GM20431 (cell line): ENCODE measurements around the gene GAGE12D.
"Not testable (repeated sequence)": the region's sequence is repeated elsewhere in the genome, so short reads cannot be mapped to it uniquely, and the experiment has no call there.

Experiments used
- in situ Hi-C: fragments of 300-500 bp; cut with MseI, MboI; formaldehyde crosslinking; loops from one replicate; pipeline ENCODE4 v1.15.0; 2020; ENCODE audit warnings: low sequenced_read_pairs; ENCODE audit not compliant: unreplicated experiment

The GAGE12D gene, protein sequence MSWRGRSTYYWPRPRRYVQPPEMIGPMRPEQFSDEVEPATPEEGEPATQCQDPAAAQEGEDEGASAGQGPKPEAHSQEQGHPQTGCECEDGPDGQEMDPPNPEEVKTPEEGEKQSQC

DNA sequence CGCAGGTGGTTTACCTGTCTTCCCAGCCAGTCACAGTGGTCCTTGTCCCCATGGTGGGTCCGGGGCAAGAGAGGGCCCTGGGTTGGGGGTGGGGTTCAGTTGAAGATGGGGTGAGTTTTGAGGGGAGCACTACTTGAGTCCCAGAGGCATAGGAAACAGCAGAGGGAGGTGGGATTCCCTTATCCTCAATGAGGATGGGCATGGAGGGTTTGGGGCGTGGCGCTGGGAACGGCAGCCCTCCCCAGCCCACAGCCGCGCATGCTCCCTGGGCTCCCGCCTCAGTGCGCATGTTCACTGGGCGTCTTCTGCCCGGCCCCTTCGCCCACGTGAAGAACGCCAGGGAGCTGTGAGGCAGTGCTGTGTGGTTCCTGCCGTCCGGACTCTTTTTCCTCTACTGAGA is at the start of gene GAGE12D:
Gene GAGE12D (plus strand): TSS at position 301 of the 400 bp plus-strand sequence. CDS start 1,155 bp downstream, outside the sequence.
- in situ Hi-C loops: not testable (repeated sequence)

DNA sequence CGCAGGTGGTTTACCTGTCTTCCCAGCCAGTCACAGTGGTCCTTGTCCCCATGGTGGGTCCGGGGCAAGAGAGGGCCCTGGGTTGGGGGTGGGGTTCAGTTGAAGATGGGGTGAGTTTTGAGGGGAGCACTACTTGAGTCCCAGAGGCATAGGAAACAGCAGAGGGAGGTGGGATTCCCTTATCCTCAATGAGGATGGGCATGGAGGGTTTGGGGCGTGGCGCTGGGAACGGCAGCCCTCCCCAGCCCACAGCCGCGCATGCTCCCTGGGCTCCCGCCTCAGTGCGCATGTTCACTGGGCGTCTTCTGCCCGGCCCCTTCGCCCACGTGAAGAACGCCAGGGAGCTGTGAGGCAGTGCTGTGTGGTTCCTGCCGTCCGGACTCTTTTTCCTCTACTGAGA is 9.7 kb upstream of the GAGE12D start, which contains the start of gene GAGE12C:
Gene GAGE12C (plus strand): TSS at position 301 of the 400 bp plus-strand sequence. CDS start 1,155 bp downstream, outside the sequence.
- in situ Hi-C loops: not testable (repeated sequence)

DNA sequence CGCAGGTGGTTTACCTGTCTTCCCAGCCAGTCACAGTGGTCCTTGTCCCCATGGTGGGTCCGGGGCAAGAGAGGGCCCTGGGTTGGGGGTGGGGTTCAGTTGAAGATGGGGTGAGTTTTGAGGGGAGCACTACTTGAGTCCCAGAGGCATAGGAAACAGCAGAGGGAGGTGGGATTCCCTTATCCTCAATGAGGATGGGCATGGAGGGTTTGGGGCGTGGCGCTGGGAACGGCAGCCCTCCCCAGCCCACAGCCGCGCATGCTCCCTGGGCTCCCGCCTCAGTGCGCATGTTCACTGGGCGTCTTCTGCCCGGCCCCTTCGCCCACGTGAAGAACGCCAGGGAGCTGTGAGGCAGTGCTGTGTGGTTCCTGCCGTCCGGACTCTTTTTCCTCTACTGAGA is 9.5 kb downstream of the GAGE12D start, which contains the start of gene GAGE12E:
Gene GAGE12E (plus strand): TSS at position 301 of the 400 bp plus-strand sequence. CDS start 1,155 bp downstream, outside the sequence.
- in situ Hi-C loops: not testable (repeated sequence)

DNA sequence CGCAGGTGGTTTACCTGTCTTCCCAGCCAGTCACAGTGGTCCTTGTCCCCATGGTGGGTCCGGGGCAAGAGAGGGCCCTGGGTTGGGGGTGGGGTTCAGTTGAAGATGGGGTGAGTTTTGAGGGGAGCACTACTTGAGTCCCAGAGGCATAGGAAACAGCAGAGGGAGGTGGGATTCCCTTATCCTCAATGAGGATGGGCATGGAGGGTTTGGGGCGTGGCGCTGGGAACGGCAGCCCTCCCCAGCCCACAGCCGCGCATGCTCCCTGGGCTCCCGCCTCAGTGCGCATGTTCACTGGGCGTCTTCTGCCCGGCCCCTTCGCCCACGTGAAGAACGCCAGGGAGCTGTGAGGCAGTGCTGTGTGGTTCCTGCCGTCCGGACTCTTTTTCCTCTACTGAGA is 19.0 kb downstream of the GAGE12D start, which contains the start of gene GAGE12F:
Gene GAGE12F (plus strand): TSS at position 301 of the 400 bp plus-strand sequence. CDS start 1,155 bp downstream, outside the sequence.
- in situ Hi-C loops: not testable (repeated sequence)

DNA sequence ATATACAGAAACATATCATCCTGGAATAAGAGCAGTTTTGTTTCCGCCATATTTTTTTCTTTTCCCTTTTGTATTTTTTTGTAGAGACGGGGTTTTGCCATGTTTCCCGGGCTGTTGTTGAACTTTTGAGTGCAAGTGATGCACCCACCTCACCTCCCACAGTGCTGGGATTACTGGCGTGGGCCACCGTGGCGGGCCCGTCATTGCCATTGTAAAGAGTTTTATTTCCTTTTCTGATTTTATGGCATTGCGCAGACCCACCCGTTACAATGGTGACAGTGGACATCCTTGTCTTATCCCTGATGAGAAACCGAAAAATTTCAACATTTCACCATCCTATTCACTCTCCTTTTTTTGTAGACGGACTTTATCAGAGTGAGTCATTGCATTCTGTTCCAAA is 27.2 kb downstream of the GAGE12D start:
- in situ Hi-C loops: not testable (repeated sequence)

DNA sequence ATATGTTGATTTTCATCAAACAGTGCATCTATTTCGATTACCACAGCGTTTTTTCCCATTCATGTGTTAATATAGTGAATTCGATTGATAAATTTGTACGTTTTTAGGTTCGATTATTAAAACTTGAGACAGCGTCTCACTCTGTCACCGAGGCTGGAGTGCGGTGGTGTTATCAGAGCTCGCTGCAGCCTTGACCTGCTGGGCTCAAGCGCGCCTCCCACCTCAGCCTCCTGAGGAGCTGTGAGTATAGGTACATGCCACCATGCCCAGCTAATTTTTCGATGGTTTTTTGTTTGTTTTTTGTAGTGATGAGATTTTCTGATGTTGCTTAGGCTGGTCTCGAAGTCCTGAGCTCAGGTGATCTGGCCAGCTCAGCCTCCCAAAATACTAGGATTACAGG is 27.6 kb downstream of the GAGE12D start:
- in situ Hi-C loops: not testable (repeated sequence)

DNA sequence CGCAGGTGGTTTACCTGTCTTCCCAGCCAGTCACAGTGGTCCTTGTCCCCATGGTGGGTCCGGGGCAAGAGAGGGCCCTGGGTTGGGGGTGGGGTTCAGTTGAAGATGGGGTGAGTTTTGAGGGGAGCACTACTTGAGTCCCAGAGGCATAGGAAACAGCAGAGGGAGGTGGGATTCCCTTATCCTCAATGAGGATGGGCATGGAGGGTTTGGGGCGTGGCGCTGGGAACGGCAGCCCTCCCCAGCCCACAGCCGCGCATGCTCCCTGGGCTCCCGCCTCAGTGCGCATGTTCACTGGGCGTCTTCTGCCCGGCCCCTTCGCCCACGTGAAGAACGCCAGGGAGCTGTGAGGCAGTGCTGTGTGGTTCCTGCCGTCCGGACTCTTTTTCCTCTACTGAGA is 28.6 kb downstream of the GAGE12D start, which contains the start of gene GAGE12G:
Gene GAGE12G (plus strand): TSS at position 301 of the 400 bp plus-strand sequence. CDS start 1,155 bp downstream, outside the sequence.
- in situ Hi-C loops: not testable (repeated sequence)

DNA sequence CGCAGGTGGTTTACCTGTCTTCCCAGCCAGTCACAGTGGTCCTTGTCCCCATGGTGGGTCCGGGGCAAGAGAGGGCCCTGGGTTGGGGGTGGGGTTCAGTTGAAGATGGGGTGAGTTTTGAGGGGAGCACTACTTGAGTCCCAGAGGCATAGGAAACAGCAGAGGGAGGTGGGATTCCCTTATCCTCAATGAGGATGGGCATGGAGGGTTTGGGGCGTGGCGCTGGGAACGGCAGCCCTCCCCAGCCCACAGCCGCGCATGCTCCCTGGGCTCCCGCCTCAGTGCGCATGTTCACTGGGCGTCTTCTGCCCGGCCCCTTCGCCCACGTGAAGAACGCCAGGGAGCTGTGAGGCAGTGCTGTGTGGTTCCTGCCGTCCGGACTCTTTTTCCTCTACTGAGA is 38.1 kb downstream of the GAGE12D start, which contains the start of gene GAGE12H:
Gene GAGE12H (plus strand): TSS at position 301 of the 400 bp plus-strand sequence. CDS start 1,155 bp downstream, outside the sequence.
- in situ Hi-C loops: not testable (repeated sequence)

DNA sequence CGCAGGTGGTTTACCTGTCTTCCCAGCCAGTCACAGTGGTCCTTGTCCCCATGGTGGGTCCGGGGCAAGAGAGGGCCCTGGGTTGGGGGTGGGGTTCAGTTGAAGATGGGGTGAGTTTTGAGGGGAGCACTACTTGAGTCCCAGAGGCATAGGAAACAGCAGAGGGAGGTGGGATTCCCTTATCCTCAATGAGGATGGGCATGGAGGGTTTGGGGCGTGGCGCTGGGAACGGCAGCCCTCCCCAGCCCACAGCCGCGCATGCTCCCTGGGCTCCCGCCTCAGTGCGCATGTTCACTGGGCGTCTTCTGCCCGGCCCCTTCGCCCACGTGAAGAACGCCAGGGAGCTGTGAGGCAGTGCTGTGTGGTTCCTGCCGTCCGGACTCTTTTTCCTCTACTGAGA is 47.7 kb downstream of the GAGE12D start, which contains the start of gene GAGE2A:
Gene GAGE2A (plus strand): TSS at position 301 of the 400 bp plus-strand sequence. CDS start 1,155 bp downstream, outside the sequence.
- in situ Hi-C loops: not testable (repeated sequence)

DNA sequence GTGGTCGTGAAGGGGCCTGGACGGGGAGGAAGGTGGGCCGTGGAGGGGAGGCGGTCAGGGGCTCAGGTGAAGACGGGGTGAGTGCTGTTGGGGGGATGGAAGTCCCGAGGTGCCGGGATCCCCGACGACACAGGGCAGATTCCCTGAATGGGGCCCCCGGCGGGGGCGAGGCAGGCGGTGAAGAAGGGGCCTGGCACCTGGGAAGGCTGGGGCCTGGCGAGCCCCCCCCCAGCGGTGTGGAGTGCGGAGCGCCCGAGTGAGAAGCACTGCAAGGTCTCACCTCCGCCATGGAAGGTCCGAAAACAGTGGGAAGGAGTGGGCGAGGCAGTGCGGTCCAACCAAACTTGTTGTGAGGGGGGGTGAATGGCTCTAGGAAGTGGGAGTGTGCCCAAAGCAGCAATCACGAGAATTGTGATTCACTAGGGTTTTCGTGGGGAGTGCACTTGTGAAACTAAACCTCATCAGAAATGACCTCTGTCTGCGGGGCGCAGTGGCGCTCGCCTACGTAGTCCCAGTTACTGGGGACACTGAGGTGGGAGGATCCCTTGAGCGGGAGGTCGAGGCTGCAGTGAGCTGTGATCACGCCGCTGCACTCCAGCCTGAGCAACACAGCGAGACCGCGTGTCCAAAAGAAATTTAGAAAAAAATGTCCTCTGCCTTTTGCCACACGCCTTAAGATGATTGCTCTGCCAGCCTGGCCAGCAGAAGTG is 48.4 kb downstream of the GAGE12D start:
- in situ Hi-C loops: not testable (repeated sequence)

DNA sequence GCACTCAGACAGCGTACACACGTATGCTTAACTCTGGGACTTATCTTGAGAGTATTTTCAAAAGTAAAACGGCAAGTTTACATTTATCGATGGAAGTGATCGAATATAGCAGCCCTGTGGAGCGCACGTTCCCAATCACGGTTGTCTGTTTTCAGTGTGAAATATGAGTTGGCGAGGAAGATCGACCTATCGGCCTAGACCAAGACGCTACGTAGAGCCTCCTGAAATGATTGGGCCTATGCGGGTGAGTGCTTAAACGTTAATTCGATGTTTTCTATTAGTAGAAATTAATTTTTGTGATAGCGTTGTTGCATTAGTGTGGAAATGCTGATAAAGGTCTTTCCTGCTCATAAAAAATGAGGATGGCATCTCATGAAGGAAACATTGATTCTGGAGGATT is 49.0 kb downstream of the GAGE12D start:
- in situ Hi-C loops: not testable (repeated sequence)
